ENCODE measurements around the gene BBLN.

The BBLN gene

GRCh38 chr9:128201441-128202369 lies 41.6 kb downstream of the BBLN start:
- no peak overlapping the region for H3K4me3 ChIP-seq (ENCODE audit: low read depth, low read length)
- peak; percentile 22 for DNase-seq (ENCODE audit: low read depth)
- TF ChIP-seq CTCF (IDR thresholded peaks at IDR 0.05; ENCODE audit: control insufficient read depth, extremely low read depth, insufficient read depth) = no peak

GRCh38 chr9:128202648-128203023 lies 42.6 kb downstream of the BBLN start:
- no peak for TF ChIP-seq CTCF (IDR thresholded peaks at IDR 0.05; ENCODE audit: control insufficient read depth, extremely low read depth, insufficient read depth)
- H3K4me3 ChIP-seq (ENCODE audit: low read depth, low read length) = no peak overlapping the region
- DNase-seq (ENCODE audit: low read depth) = no peak

GRCh38 chr9:128203024-128203706 lies 43.1 kb downstream of the BBLN start, which contains the start of gene DNM1:
TSS of gene DNM1 (plus strand) at chr9:128203379. CDS start at chr9:128203471, 92 bp downstream.
- TF ChIP-seq CTCF (IDR thresholded peaks at IDR 0.05; ENCODE audit: control insufficient read depth, extremely low read depth, insufficient read depth) = peak; percentile 95
- DNase-seq (ENCODE audit: low read depth) = no peak
- H3K4me3 ChIP-seq (ENCODE audit: low read depth, low read length) = peak within 1 kb of the TSS; percentile 47

- DNase-seq (ENCODE audit: low read depth) = no peak
- peak overlapping the region; percentile 47 for H3K4me3 ChIP-seq (ENCODE audit: low read depth, low read length)
- TF ChIP-seq CTCF (IDR thresholded peaks at IDR 0.05; ENCODE audit: control insufficient read depth, extremely low read depth, insufficient read depth) = no peak
Observed at GRCh38 chr9:128203707-128204551, 43.9 kb downstream of the BBLN start.

- no peak for DNase-seq (ENCODE audit: low read depth)
- TF ChIP-seq CTCF (IDR thresholded peaks at IDR 0.05; ENCODE audit: control insufficient read depth, extremely low read depth, insufficient read depth) = no peak
- H3K4me3 ChIP-seq (ENCODE audit: low read depth, low read length) = no peak overlapping the region
Observed at GRCh38 chr9:128204858-128205257, 44.8 kb downstream of the BBLN start.

GRCh38 chr9:128205296-128205944 lies 45.4 kb downstream of the BBLN start:
- TF ChIP-seq CTCF (IDR thresholded peaks at IDR 0.05; ENCODE audit: control insufficient read depth, extremely low read depth, insufficient read depth) = no peak
- H3K4me3 ChIP-seq (ENCODE audit: low read depth, low read length) = no peak overlapping the region
- no peak for DNase-seq (ENCODE audit: low read depth)
